H1 (cell line): Measurements from ENCODE around the gene TSG101. TPM values are rescaled to one million over a fixed set of nuclear protein-coding genes. Genes with fewer than 3 reads are reported as not detected.

Source experiments
- CTCF ChIA-PET: fragments of 300-600 bp; sonication (Branson Sonifier 250); formaldehyde crosslinking; loops from one replicate; lab custom pipeline; 2021; ENCODE audit not compliant: partially characterized antibody; lab: Charles Lee
- POLR2A ChIA-PET: fragments of 300-600 bp; sonication (Branson Sonifier 250); formaldehyde crosslinking; loops from one replicate; lab custom pipeline; 2021; ENCODE audit warnings: inconsistent platforms; ENCODE audit not compliant: partially characterized antibody; lab: Charles Lee
- DNase-seq, 2 experiments: peaks; one replicate each; pipeline versions ENCODE4 v3.0.0 to v3.0.0-alpha.2; 2010 to 2022; ENCODE audit warnings: low spot score in 2 of 2, low read depth in 1 of 2, mixed read lengths in 1 of 2
- FAIRE-seq: peaks from 2 replicates; lab custom pipeline; 2011; peaks lifted over from hg19 to GRCh38; lab: Jason Lieb, UNC
- H2AFZ ChIP-seq: 2 replicates; pipeline ENCODE4 v1.8.1; 2012; ENCODE audit warnings: low read length, inconsistent platforms
- H2AK5ac ChIP-seq: 2 replicates; pipeline ENCODE4 v1.6.1; 2013; ENCODE audit warnings: low read depth, low read length
- H2BK120ac ChIP-seq: replicated peaks from 2 replicates; pipeline ENCODE3; 2013; ENCODE audit warnings: low read depth, low read length, inconsistent platforms
- H2BK12ac ChIP-seq: 2 replicates; pipeline ENCODE4 v1.6.1; 2013; ENCODE audit warnings: low read depth, low read length
- H2BK15ac ChIP-seq: 2 replicates; pipeline ENCODE4 v1.6.1; 2013; ENCODE audit warnings: low read length
- H2BK20ac ChIP-seq: 2 replicates; pipeline ENCODE4 v1.6.1; 2013; ENCODE audit warnings: low read length
- H2BK5ac ChIP-seq: 2 replicates; pipeline ENCODE4 v1.6.1; 2013; ENCODE audit warnings: low read depth, low read length
- H3K14ac ChIP-seq: 2 replicates; pipeline ENCODE4 v1.6.1; 2013; ENCODE audit warnings: inconsistent platforms; ENCODE audit not compliant: insufficient read length
- H3K18ac ChIP-seq: 2 replicates; pipeline ENCODE4 v1.6.1; 2013; ENCODE audit warnings: low read length; ENCODE audit errors: extremely low read depth
- H3K23ac ChIP-seq: 2 replicates; pipeline ENCODE4 v1.6.1; 2013; ENCODE audit warnings: inconsistent platforms; ENCODE audit not compliant: insufficient read length
- H3K23me2 ChIP-seq: 2 replicates; pipeline ENCODE4 v1.6.1; 2013; ENCODE audit warnings: low read depth, low read length
- H3K27ac ChIP-seq: 2 replicates; pipeline ENCODE4 v1.6.1; 2011; ENCODE audit warnings: low read depth, low read length, inconsistent platforms
- H3K27me3 ChIP-seq, 4 experiments: replicated peaks in 1 of 4; 1 replicate in 1 of 4; 2 replicates in 3 of 4; pipeline versions ENCODE4 v1.6.1 to v1.8.1; 2011 to 2013; ENCODE audit warnings: low read length in 3 of 4, mild to moderate bottlenecking in 3 of 4, inconsistent platforms in 2 of 4, mixed read lengths in 2 of 4, moderate library complexity in 1 of 4; ENCODE audit not compliant: control insufficient read depth in 3 of 4, insufficient read depth in 3 of 4; ENCODE audit errors: extremely low read depth in 1 of 4
- H3K36me3 ChIP-seq, 4 experiments: 2 replicates each; pipeline versions ENCODE4 v1.6.1 to v1.8.1; 2011 to 2013; ENCODE audit warnings: mild to moderate bottlenecking in 4 of 4, low read length in 3 of 4, moderate library complexity in 2 of 4, control low read depth in 1 of 4, inconsistent platforms in 1 of 4; ENCODE audit not compliant: insufficient read depth in 4 of 4, control insufficient read depth in 2 of 4
- H3K4ac ChIP-seq: replicated peaks from 2 replicates; pipeline ENCODE3; 2013; ENCODE audit warnings: low read length, low read depth, mixed read lengths, inconsistent platforms; ENCODE audit not compliant: insufficient read length
- H3K4me1 ChIP-seq, 4 experiments: replicated peaks in 1 of 4; 1 replicate in 1 of 4; 2 replicates in 3 of 4; pipeline versions ENCODE4 v1.6.1 to v1.8.1; 2011 to 2013; ENCODE audit warnings: low read length in 3 of 4, inconsistent platforms in 2 of 4, mixed read lengths in 1 of 4; ENCODE audit not compliant: insufficient read depth in 4 of 4, control insufficient read depth in 3 of 4
- H3K4me2 ChIP-seq, 2 experiments: 2 replicates each; pipeline versions ENCODE4 v1.6.1 to v1.8.1; 2011 to 2013; ENCODE audit warnings: low read depth in 2 of 2, low read length in 2 of 2, control low read depth in 1 of 2, inconsistent platforms in 1 of 2, mild to moderate bottlenecking in 1 of 2; ENCODE audit not compliant: insufficient read depth in 1 of 2
- H3K4me3 ChIP-seq, 4 experiments: fragments of 200-600, 300-600 bp in 1 of 4; sonication (generic), shearing (Covaris generic), sonication (Bioruptor Twin) in 1 of 4; 2 replicates each; pipeline versions ENCODE4 v1.5.1 to v1.8.1; 2011 to 2016; ENCODE audit warnings: low read length in 4 of 4, low read depth in 3 of 4, control low read depth in 2 of 4, inconsistent platforms in 2 of 4, mild to moderate bottlenecking in 2 of 4, mixed read lengths in 1 of 4, moderate library complexity in 1 of 4; ENCODE audit not compliant: insufficient read depth in 2 of 4; ENCODE audit errors: extremely low read depth in 1 of 4
- H3K56ac ChIP-seq: replicated peaks from 2 replicates; pipeline ENCODE3; 2013; ENCODE audit warnings: low read depth, mild to moderate bottlenecking, mixed read lengths, low read length, inconsistent platforms; ENCODE audit not compliant: insufficient read length
- H3K79me1 ChIP-seq: 2 replicates; pipeline ENCODE4 v1.6.1; 2013; ENCODE audit warnings: low read depth, low read length, control low read depth
- H3K79me2 ChIP-seq, 2 experiments: 2 replicates each; pipeline versions ENCODE4 v1.6.1 to v1.8.1; 2012 to 2013; ENCODE audit warnings: low read length in 2 of 2, mild to moderate bottlenecking in 2 of 2, inconsistent platforms in 1 of 2; ENCODE audit not compliant: insufficient read depth in 2 of 2, control insufficient read depth in 1 of 2
- H3K9ac ChIP-seq, 4 experiments: replicated peaks in 1 of 4; 1 replicate in 1 of 4; 2 replicates in 3 of 4; pipeline versions ENCODE4 v1.6.1 to v1.8.1; 2011 to 2013; ENCODE audit warnings: low read depth in 3 of 4, low read length in 3 of 4, control low read depth in 2 of 4, mild to moderate bottlenecking in 2 of 4, moderate library complexity in 2 of 4, inconsistent platforms in 1 of 4; ENCODE audit errors: extremely low read depth in 1 of 4
- H3K9me3 ChIP-seq, 2 experiments: 2 replicates each; pipeline versions ENCODE4 v1.6.1 to v1.8.1; 2012 to 2013; ENCODE audit warnings: mild to moderate bottlenecking in 2 of 2, moderate library complexity in 2 of 2, control low read depth in 1 of 2, inconsistent platforms in 1 of 2, low read depth in 1 of 2, low read length in 1 of 2, mixed read lengths in 1 of 2; ENCODE audit not compliant: insufficient read depth in 2 of 2
- H4K20me1 ChIP-seq, 2 experiments: replicated peaks in 1 of 2; 2 replicates each; pipeline versions ENCODE3 to v1.8.1; 2011 to 2013; ENCODE audit warnings: inconsistent platforms in 2 of 2, low read length in 2 of 2, mild to moderate bottlenecking in 1 of 2; ENCODE audit not compliant: insufficient read depth in 2 of 2, control insufficient read depth in 1 of 2
- H4K5ac ChIP-seq: 2 replicates; pipeline ENCODE4 v1.6.1; 2013; ENCODE audit warnings: low read length, low read depth, mixed read lengths, inconsistent platforms; ENCODE audit not compliant: insufficient read length
- H4K8ac ChIP-seq: 2 replicates; pipeline ENCODE4 v1.8.0; 2013; ENCODE audit warnings: mild to moderate bottlenecking, moderate library complexity, low read length, inconsistent platforms; ENCODE audit not compliant: insufficient read depth; ENCODE audit errors: extremely low read depth
- H4K91ac ChIP-seq: replicated peaks from 2 replicates; pipeline ENCODE3; 2013; ENCODE audit warnings: low read length, mixed read lengths, inconsistent platforms; ENCODE audit not compliant: insufficient read length
- BRCA1 ChIP-seq: IDR thresholded peaks from 2 replicates; pipeline ENCODE4 v1.6.1; 2012; ENCODE audit warnings: low read depth, low read length, improper control_type of control experiment
- CBX5 ChIP-seq: fragments of 300-800, 300-1000 bp; sonication (generic); IDR thresholded peaks from 2 replicates; pipeline ENCODE4 v1.7.1; 2016; ENCODE audit warnings: antibody characterized with exemption, low read length, low read depth
- E2F6 ChIP-seq: IDR thresholded peaks from 2 replicates; pipeline ENCODE4 v1.6.1; 2012; ENCODE audit warnings: inconsistent platforms
- POLR2A ChIP-seq, 2 experiments: IDR thresholded peaks; 1 replicate in 1 of 2; 2 replicates in 1 of 2; pipeline ENCODE4 v1.6.1; 2011; ENCODE audit warnings: low read depth in 2 of 2, low read length in 2 of 2, mild to moderate bottlenecking in 2 of 2; ENCODE audit errors: control extremely low read depth in 1 of 2
- POLR2AphosphoS5 ChIP-seq: IDR thresholded peaks from 2 replicates; pipeline ENCODE4 v1.6.1; 2011; ENCODE audit warnings: low read depth, low read length
- SUZ12 ChIP-seq: fragments of 200-600 bp; sonication (generic); IDR thresholded peaks from 2 replicates; pipeline ENCODE4 v1.6.1; 2012; ENCODE audit warnings: mild to moderate bottlenecking, inconsistent platforms, low read length, moderate library complexity, mixed read lengths
- TAF1 ChIP-seq: IDR thresholded peaks from 2 replicates; pipeline ENCODE4 v1.6.1; 2011; ENCODE audit warnings: mild to moderate bottlenecking, low read depth, low read length
- polyA plus RNA-seq, 7 experiments: library from polyadenylated mRNA; depleted of rRNA in 3 of 7; stranded (reverse) in 5 of 7; unstranded in 2 of 7; fragments of >200 nt in 5 of 7; fragments of 200-250 nt in 2 of 7; gene quantifications; 1 replicate in 5 of 7; 2 replicates in 1 of 7; 4 replicates in 1 of 7; pipeline versions ENCODE4 v1.2.1 to v1.2.3, GENCODE V29; 2011 to 2013; ENCODE audit warnings: missing spikeins in 2 of 7, mixed read lengths in 2 of 7
- total RNA-seq: library from RNA; stranded (reverse); fragmentation: NEBNext Ultra II Directional; extraction: Animal tissue kit (Norgen Biotek cat#: 25700); gene quantifications from 2 replicates; pipeline ENCODE4 v1.2.1, GENCODE V29; 2021

TSG101 gene
- total and polyA plus RNA-seq, 2 of the 8 experiments (the other 6 are each of a cell fraction or from before 2014, with no cell fraction given), result 50.8 to 151 TPM

DNA sequence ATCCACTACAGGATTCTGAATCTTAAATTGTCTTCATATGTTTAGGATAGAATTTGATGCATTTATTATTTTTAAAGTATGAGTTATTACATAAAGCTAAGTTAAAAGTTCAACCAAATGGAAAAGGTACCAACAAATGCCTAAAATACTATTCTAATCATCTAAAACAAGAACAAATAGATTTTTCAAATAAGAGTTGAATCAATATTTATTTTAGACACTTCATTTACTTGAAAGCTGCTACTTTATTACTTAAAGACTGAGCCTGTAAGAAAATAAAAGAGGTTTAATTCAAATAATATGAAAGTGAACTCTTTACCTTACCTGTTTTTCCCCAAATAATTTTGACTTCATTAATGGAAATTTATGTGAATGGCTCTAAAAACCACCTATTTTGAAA lies 54.2 kb downstream of the TSG101 start:
- no peak overlapping the region for H3K4me2 ChIP-seq
- peaks cover 0 to 3% (median 0%) of the 10 kb centered on the region in 4 experiments; a peak in 3 of 8 replicates for H3K36me3 ChIP-seq
- H3K9ac ChIP-seq, result no peak overlapping the region
- no peak overlapping the region for H4K91ac ChIP-seq
- FAIRE-seq (no peak), DNase-seq (no peak)
- H2AK5ac ChIP-seq, result no peak overlapping the region
- H3K4ac ChIP-seq, result no peak overlapping the region
- no peak overlapping the region for H3K4me3 ChIP-seq
- no peak overlapping the region for H3K14ac ChIP-seq
- ChIA-PET POLR2A (interaction anchor here (0.7 kb wide), 1 partner anchor 9 kb away, joined by 3 read pairs; no protein-coding TSS in a partner anchor), CTCF (interaction anchor here (0.8 kb wide), 1 partner anchor 9 kb away, joined by 3 read pairs; no protein-coding TSS in a partner anchor)
- H3K4me1 ChIP-seq, result no peaks in the 10 kb centered on the region
- H3K23me2 ChIP-seq, result no peaks in the 10 kb centered on the region
- no peaks in the 10 kb centered on the region for H4K20me1 ChIP-seq
- H3K9me3 ChIP-seq, result no peaks in the 10 kb centered on the region
- no peak overlapping the region for H3K27ac ChIP-seq
- no peaks in the 10 kb centered on the region for H3K79me2 ChIP-seq
- H3K27me3 ChIP-seq, result no peaks in the 10 kb centered on the region
- no peak overlapping the region for H2BK12ac ChIP-seq
- H4K8ac ChIP-seq, result no peak overlapping the region
- no peaks in the 10 kb centered on the region for H3K79me1 ChIP-seq
- H2BK120ac ChIP-seq, result no peak overlapping the region
- H3K56ac ChIP-seq, result no peak overlapping the region
- no peak overlapping the region for H3K18ac ChIP-seq
- H3K23ac ChIP-seq, result no peak overlapping the region
- H2BK5ac ChIP-seq, result no peak overlapping the region
- TF ChIP-seq BRCA1 (no peak), E2F6 (no peak), POLR2AphosphoS5 (no peak), POLR2A (IDR thresholded peaks at IDR 0.05; ENCODE audit: control extremely low read depth in 1 of 2, low read depth in 2 of 2, low read length in 2 of 2) (no peak), TAF1 (no peak), CBX5 (no peak), SUZ12 (no peak)
- no peak overlapping the region for H2AFZ ChIP-seq
- H4K5ac ChIP-seq, result no peak overlapping the region
- no peak overlapping the region for H2BK20ac ChIP-seq
- no peak overlapping the region for H2BK15ac ChIP-seq
